GM21381 (cell line): ENCODE data around the gene PCDHB8.
"Not testable (repeated sequence)": the region's sequence is repeated elsewhere in the genome, so short reads cannot be mapped to it uniquely, and the experiment has no call there.

Experiments
- ATAC-seq: cut with Tn5 transposase; IDR thresholded peaks from one replicate; pipeline ENCODE4 v1.9.1; 2021; ENCODE audit warnings: mild to moderate bottlenecking, moderate library complexity; ENCODE audit not compliant: unreplicated experiment

Gene PCDHB8

DNA sequence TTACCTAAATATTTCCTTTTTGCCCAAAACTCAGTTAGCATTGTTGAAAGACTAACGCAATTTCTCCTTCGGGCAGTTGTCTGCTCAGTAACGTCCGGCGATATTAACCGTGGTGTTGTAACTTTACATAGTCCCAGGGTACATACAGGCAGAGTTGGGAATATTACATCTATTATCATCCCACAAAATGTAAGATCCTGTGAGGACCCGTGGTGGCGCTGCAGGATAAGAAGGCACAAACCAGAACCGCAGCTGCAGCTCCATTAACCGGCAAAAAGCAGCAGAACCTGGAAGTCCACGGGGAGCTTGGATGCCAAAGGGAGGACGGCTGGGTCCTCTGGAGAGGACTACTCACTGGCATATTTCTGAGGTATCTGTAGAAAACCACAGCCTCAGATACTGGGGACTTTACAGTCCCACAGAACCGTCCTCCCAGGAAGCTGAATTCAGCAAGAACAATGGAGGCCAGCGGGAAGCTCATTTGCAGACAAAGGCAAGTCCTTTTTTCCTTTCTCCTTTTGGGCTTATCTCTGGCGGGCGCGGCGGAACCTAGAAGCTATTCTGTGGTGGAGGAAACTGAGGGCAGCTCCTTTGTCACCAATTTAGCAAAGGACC, at the start of gene PCDHB8:
TSS of gene PCDHB8 (plus strand) at position 214 of the 615 bp plus-strand sequence. CDS start at position 459, 245 bp downstream.
- ATAC-seq = not testable (repeated sequence)

DNA sequence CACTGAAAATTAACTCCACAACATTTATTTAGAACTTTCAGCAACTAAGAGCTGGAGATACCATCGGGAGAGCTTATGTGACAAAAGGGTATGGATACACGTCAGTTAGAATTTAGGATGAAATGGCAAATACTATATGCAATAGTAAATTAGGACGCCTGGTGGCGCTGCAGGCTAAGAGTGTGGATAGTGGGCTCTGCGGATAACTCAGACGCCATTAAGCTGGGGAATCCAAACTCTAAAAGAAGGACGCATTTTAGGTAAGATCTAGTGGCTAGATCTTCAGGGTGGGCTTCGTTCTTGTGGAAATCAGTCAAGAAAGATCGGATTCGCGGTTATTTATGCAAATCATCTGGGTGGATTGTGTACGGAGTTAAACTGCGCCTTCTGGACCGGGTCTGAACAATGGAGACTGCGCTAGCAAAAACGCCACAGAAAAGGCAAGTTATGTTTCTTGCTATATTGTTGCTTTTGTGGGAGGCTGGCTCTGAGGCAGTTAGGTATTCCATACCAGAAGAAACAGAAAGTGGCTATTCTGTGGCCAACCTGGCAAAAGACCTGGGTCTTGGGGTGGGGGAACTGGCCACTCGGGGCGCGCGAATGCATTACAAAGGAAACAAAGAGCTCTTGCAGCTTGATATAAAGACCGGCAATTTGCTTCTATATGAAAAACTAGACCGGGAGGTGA, 42.4 kb upstream of the PCDHB8 start, which contains the start of gene PCDHB5:
TSS of gene PCDHB5 (plus strand) at position 177 of the 688 bp plus-strand sequence. CDS start at position 406, 229 bp downstream.
- ATAC-seq = no peak

DNA sequence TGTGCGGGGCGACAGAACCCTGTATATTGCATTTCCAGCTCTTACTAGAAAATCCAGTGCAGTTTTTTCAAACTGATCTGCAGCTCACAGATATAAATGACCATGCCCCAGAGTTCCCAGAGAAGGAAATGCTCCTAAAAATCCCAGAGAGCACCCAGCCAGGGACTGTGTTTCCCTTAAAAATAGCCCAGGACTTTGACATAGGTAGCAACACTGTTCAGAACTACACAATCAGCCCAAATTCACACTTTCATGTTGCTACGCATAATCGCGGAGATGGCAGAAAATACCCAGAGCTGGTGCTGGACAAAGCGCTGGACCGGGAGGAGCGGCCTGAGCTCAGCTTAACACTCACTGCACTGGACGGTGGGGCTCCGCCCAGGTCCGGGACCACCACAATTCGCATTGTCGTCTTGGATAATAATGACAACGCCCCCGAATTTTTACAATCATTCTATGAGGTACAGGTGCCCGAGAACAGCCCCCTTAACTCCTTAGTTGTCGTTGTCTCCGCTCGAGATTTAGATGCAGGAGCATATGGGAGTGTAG, 41.8 kb upstream of the PCDHB8 start:
- ATAC-seq = no peak

DNA sequence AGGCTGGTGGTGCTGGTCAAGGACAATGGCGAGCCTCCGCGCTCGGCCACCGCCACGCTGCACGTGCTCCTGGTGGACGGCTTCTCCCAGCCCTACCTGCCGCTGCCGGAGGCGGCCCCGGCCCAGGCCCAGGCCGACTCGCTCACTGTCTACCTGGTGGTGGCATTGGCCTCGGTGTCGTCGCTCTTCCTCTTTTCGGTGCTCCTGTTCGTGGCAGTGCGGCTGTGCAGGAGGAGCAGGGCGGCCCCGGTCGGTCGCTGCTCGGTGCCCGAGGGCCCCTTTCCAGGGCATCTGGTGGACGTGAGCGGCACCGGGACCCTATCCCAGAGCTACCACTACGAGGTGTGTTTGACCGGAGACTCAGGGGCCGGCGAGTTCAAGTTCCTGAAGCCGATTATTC, 40.2 kb upstream of the PCDHB8 start:
- ATAC-seq = not testable (repeated sequence)

DNA sequence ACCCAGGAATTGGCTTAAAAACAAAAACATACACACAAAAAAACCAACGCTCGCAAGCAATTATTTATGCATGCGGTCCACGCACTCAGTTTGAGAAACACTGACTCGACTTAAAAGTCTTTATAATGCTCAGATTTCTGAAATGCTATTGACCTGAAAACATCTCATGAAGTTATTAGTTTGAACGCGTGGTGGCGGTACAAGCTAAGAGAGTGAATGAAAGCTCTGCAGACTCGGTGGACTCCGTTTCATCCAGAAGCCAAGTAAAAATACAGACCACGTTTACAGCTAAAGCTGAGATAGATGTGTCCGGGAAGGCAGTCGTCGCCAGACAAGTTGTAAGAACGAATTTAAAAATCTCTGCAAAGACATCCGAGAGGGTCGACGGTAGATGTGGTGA, 27.8 kb upstream of the PCDHB8 start, which contains the start of gene PCDHB6:
TSS of gene PCDHB6 (plus strand) at position 246 of the 400 bp plus-strand sequence. CDS start 201 bp downstream, outside the sequence.
- ATAC-seq = no peak

DNA sequence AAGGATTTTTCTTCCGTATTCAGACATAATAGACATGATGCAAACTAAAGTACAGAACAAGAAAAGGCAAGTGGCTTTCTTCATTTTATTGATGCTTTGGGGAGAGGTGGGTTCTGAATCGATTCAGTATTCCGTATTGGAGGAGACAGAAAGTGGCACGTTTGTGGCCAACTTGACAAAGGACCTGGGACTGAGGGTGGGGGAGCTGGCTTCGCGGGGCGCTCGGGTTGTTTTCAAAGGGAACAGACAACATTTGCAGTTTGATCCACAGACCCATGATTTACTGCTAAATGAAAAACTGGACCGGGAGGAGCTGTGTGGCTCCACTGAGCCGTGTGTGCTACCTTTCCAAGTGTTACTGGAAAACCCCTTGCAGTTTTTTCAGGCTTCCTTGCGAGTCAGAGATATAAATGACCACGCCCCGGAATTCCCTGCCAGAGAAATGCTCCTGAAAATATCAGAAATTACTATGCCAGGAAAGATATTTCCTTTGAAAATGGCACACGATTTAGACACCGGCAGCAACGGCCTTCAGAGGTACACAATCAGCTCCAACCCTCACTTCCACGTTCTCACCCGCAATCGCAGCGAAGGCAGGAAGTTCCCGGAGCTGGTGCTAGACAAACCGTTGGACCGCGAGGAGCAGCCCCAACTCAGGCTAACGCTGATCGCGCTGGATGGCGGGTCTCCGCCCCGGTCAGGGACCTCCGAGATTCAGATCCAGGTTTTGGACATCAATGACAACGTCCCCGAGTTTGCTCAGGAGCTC, 27.2 kb upstream of the PCDHB8 start:
- ATAC-seq = no peak

DNA sequence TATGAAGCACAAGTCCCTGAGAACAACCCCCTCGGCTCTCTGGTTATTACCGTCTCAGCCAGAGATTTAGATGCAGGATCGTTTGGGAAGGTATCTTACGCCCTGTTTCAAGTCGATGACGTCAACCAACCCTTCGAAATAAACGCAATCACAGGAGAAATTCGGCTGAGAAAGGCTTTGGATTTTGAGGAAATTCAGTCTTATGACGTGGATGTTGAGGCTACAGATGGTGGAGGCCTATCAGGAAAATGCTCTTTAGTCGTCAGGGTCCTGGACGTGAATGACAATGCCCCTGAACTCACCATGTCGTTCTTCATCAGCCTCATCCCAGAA, 26.6 kb upstream of the PCDHB8 start:
- no peak for ATAC-seq

DNA sequence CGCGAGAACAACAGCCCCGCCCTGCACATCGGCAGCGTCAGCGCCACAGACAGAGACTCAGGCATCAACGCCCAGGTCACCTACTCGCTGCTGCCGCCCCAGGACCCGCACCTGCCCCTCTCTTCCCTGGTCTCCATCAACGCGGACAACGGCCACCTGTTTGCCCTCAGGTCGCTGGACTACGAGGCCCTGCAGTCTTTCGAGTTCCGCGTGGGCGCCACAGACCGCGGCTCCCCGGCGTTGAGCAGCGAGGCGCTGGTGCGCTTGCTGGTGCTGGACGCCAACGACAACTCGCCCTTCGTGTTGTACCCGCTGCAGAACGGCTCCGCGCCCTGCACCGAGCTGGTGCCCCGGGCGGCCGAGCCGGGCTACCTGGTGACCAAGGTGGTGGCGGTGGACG, 26.0 kb upstream of the PCDHB8 start:
- not testable (repeated sequence) for ATAC-seq

DNA sequence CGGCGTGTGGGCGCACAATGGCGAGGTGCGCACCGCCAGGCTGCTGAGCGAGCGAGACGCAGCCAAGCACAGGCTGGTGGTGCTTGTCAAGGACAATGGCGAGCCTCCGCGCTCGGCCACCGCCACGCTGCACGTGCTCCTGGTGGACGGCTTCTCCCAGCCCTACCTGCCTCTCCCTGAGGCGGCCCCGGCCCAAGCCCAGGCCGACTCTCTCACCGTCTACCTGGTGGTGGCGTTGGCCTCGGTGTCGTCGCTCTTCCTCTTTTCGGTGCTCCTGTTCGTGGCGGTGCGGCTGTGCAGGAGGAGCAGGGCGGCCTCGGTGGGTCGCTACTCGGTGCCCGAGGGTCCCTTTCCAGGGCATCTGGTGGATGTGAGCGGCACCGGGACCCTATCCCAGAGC, 25.5 kb upstream of the PCDHB8 start:
- not testable (repeated sequence) for ATAC-seq

DNA sequence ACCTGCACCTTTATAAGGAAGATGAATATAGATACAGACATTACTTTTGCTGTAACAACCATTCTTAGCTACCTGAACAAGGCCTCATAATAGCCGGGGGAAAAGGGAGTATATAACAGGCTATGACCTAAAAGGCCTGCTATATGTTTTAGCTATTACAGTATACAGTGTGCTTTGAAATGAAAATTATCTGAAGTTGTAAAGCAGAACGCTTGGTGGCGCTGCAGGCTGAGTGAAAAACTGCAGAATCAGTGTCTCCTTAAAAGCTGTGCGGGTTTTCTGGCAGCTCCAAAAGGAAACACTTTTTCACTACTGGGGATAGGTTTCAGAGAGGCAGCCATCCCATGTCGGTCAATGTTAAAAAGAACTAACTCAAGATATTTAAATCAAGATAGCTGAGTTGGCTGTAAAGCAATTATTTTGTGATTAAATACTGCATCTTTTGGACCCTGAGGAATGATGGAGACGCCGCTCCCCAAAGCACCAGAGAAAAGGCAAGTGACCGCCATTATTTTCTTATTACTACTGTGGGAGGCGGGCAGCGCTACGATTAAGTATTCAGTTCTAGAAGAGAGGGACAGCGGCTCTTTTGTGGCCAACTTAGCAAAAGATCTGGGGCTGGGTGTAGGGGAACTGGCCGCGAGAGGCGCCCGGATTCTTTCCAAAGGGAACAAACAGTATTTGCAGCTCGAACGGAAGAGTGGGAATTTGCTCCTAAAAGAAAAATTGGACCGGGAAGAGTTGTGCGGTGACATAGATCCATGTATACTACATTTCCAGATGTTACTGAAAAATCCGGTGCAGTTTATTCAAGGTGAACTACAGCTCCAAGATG, 21.8 kb upstream of the PCDHB8 start:
- ATAC-seq = no peak

DNA sequence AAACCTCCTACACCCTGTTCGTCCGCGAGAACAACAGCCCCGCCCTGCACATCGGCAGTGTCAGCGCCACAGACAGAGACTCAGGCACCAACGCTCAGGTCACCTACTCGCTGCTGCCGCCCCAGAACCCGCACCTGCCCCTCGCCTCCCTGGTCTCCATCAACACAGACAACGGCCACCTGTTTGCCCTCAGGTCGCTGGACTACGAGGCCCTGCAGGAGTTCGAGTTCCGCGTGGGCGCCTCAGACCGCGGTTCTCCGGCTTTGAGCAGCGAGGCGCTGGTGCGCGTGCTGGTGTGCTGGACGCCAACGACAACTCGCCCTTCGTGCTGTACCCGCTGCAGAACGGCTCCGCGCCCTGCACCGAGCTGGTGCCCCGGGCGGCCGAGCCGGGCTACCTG, 20.2 kb upstream of the PCDHB8 start:
- ATAC-seq = not testable (repeated sequence)

DNA sequence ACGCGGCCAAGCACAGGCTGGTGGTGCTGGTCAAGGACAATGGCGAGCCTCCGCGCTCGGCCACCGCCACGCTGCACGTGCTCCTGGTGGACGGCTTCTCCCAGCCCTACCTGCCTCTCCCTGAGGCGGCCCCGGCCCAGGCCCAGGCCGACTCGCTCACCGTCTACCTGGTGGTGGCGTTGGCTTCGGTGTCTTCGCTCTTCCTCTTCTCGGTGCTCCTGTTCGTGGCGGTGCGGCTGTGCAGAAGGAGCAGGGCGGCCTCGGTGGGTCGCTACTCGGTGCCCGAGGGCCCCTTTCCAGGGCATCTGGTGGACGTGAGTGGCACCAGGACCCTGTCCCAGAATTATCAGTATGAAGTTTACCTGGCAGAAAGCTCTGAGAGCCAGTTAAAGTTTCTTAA, 19.7 kb upstream of the PCDHB8 start:
- ATAC-seq = not testable (repeated sequence)

DNA sequence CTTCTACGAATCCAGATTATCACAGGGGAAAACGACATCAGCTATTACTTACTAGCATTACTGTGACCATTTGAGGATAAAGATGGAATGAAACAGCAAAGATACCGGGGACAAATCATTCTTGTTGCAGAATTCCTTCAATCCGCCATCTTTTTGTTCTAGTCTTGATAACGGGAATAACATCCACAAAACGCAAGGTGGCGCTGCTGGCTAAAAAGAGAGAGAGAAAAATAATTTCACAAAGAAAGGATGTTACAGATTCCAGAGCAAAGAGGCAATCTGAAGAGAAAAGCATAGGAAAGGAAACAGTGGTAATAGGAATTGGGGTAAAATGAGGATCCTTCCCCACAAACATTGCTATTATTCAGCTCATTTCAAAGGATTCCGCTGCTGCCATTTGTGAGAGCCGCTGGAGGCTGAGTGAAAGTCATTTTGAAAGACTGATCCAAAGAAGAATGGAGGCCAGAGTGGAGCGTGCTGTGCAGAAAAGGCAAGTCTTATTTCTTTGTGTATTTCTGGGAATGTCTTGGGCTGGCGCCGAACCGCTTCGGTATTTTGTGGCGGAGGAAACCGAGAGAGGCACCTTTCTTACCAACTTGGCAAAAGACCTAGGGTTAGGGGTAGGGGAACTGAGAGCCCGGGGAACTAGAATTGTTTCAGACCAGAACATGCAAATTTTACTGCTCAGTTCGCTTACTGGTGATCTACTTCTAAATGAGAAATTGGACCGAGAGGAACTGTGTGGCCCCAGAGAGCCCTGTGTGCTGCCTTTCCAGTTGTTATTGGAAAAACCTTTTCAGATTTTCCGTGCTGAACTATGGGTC, 5.0 kb upstream of the PCDHB8 start, which contains the start of gene PCDHB7:
TSS of gene PCDHB7 (plus strand) at position 264 of the 824 bp plus-strand sequence. CDS start at position 456, 192 bp downstream.
- no peak for ATAC-seq

DNA sequence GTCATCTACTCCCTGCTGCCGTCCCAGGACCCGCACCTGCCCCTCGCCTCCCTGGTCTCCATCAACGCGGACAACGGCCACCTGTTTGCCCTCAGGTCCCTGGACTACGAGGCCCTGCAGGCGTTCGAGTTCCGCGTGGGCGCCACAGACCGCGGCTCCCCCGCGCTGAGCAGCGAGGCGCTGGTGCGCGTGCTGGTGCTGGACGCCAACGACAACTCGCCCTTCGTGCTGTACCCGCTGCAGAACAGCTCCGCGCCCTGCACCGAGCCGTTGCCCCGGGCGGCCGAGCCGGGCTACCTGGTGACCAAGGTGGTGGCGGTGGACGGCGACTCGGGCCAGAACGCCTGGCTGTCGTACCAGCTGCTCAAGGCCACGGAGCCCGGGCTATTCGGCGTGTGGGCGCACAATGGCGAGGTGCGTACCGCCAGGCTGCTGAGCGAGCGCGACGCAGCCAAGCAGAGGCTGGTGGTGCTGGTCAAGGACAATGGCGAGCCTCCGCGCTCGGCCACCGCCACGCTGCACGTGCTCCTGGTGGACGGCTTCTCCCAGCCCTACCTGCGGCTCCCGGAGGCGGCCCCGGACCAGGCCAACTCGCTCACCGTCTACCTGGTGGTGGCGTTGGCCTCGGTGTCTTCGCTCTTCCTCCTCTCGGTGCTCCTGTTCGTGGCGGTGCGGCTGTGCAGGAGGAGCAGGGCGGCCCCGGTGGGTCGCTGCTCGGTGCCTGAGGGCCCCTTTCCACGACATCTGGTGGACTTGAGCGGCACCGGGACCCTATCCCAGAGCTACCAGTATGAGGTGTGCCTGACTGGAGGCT, 3.1 kb upstream of the PCDHB8 start:
- not testable (repeated sequence) for ATAC-seq

DNA sequence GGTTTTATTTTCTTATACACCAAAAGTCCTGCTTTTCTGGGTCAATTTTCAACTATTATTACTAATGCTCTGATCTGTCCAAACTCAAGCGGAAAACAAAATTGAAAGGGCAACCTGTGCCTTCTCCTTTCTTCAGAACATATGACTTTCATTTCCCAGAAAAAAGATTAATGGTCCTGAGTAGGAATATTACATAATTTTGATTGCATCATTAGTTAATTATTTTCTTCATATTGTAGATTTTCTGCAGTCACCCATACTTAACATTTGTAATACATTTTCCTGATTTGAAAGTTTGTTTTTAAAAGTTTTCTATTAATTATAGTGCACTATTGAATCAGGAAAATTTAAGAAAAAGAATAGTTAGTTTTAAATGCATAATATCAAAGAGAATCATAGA, 1.7 kb upstream of the PCDHB8 start:
- no peak for ATAC-seq

DNA sequence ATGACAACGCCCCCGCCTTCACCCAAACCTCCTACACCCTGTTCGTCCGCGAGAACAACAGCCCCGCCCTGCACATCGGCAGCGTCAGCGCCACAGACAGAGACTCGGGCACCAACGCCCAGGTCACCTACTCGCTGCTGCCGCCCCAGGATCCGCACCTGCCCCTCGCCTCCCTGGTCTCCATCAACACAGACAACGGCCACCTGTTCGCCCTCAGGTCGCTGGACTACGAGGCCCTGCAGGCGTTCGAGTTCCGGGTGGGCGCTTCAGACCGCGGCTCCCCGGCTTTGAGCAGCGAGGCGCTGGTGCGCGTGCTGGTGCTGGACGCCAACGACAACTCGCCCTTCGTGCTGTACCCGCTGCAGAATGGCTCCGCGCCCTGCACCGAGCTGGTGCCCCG, 1.8 kb downstream of the PCDHB8 start:
- ATAC-seq = not testable (repeated sequence)

DNA sequence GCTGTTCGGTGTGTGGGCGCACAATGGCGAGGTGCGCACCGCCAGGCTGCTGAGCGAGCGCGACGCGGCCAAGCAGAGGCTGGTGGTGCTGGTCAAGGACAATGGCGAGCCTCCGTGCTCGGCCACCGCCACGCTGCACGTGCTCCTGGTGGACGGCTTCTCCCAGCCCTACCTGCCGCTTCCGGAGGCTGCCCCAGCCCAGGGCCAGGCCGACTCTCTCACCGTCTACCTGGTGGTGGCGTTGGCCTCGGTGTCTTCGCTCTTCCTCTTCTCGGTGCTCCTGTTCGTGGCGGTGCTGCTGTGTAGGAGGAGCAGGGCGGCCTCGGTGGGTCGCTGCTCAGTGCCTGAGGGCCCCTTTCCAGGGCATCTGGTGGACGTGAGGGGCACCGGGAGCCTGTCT, 2.3 kb downstream of the PCDHB8 start:
- ATAC-seq = not testable (repeated sequence)

DNA sequence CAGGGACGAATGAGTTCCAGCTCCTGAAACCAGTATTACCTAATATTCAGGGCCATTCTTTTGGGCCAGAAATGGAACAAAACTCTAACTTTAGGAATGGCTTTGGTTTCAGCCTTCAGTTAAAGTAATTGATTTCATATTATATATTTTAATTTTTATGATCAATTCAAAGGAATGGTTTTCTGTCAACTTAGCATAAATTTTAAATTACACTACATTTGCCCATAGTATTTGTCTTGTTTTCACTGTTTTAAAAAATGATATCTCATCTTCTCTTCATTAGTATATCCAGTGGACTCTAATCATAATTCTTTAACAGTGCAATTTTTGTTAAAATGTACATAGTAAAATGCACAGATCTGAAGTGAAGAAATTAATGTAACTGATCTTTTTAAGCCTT, 2.7 kb downstream of the PCDHB8 start:
- ATAC-seq = no peak

DNA sequence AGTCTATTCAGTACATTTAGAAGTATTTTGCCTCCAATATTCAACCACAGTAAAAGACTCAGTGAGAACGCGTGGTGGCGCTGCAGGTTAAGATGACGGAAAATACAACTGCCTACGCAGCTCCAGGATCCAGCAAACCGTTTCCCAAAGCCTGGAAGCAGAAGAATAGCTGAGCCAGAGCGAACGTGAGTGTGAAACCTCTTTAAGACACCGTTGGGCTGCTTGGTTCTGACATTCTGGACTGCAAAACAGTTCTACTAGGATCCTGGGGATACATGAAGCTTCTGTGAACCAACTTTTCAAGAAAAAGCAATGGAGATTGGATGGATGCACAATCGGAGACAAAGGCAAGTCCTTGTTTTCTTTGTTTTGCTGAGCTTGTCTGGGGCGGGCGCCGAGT, 4.7 kb downstream of the PCDHB8 start, which contains the start of gene PCDHB16:
TSS of gene PCDHB16 (plus strand) at position 140 of the 400 bp plus-strand sequence. CDS start at position 313, 173 bp downstream.
- ATAC-seq = no peak
